22Rv1 (cell line): Measurements from ENCODE around the gene TOB1.

Experiments
- CTCF ChIP-seq: fragments of 450-650 bp; IDR thresholded peaks from 2 replicates; pipeline ENCODE4 v1.5.1; 2017; ENCODE audit warnings: mild to moderate bottlenecking
- ZFX ChIP-seq: fragments of 450-650 bp; IDR thresholded peaks from 2 replicates; pipeline ENCODE4 v1.6.1; 2017; ENCODE audit warnings: antibody characterized with exemption, borderline replicate concordance

DNA sequence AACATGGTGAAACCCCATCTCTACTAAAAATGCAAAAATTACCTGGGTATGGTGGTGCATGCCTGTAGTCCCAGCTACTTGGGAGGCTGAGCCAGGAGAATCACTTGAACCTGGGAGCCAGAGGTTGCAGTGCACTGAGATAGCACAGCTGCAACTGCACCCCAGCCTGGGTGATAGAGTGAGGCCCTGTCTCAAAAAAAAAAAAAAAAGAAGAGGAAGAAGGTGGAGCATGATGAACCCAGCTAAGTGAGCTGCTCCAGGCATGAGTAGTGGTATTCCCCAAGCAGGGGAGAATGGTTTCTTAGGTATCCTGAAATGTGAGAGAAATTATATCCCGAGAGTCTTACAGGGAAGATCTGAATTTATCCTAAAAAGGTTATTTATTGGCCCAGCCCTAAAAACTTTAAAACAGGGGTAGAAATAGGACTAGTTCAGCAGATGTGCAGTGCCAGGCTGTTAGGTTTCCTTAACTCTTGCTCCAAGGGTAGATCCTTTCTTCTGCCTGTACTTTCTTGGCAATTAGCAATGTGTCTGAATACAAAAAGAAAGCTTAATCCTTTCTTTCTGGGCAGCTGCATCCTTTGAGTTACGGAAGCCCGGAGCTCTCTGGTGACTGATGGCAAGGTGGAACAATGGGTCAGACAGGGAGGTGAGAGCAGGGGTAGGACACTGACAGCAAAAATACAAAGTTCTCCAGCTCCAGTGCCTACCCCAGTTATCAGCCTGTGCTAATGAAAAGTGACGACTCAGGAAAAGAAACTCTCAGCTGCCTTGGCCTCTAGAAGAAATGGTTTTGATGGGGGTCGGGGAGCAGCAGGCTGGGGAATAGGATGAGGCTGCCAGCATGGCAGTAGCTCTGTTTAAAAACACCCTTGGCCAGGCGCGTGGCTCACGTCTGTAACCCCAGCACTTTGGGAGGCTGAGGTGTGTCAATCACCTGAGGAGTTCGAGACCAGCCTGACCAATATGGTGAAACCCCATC, 36.5 kb upstream of the TOB1 start:
- TF ChIP-seq CTCF (no peak), ZFX (no peak)
